Neural cell (in vitro differentiated cells): ENCODE measurements around the gene TRPM3.

ENCODE experiments used
- EP300 ChIP-seq: fragments of 450-650 bp; conservative IDR thresholded peaks from 2 replicates; pipeline ENCODE4 v1.6.1; 2014; ENCODE audit warnings: antibody characterized with exemption, mild to moderate bottlenecking, moderate library complexity; ENCODE audit not compliant: poor library complexity, severe bottlenecking
- EZH2 ChIP-seq: fragments of 200-600, 300-800 bp; shearing (Covaris generic), sonication (generic); IDR thresholded peaks from 2 replicates; pipeline ENCODE4 v1.6.1; 2014; ENCODE audit warnings: antibody characterized with exemption, low read length, borderline replicate concordance, mild to moderate bottlenecking; ENCODE audit not compliant: insufficient read depth, poor library complexity, severe bottlenecking
- POLR2AphosphoS5 ChIP-seq: IDR thresholded peaks from 2 replicates; pipeline ENCODE4 v1.6.1; 2012
- RAD21 ChIP-seq: fragments of 450-650 bp; conservative IDR thresholded peaks from 2 replicates; pipeline ENCODE4 v1.6.1; 2014; ENCODE audit warnings: antibody characterized with exemption, mild to moderate bottlenecking, moderate library complexity
- TF ChIP-seq, protein P1 (sequence below): fragments of 450-650 bp; IDR thresholded peaks from 2 replicates; pipeline ENCODE4 v1.5.1; 2014; ENCODE audit warnings: antibody characterized with exemption, mild to moderate bottlenecking, moderate library complexity; ENCODE audit not compliant: poor library complexity, severe bottlenecking

DNA sequence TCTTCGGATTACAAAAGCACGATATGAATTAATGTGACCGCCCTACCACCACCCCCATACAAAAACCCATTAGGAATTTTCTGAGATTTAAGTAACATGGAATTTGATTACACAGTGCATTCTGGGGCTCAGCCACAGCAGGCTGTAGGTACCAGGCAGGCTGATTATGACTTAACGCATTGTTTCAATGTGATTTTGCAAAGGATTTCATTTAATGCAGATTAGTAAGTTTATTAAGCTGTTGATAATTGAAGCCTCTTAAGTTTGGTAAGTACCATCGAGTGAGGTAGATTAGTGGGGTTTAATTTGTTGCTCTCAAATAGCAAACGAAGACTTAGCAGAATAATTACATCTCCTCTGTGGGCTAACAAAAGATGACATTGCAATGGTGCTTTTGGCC lies 240.1 kb downstream of the TRPM3 start:
- TF ChIP-seq, protein P1, sequence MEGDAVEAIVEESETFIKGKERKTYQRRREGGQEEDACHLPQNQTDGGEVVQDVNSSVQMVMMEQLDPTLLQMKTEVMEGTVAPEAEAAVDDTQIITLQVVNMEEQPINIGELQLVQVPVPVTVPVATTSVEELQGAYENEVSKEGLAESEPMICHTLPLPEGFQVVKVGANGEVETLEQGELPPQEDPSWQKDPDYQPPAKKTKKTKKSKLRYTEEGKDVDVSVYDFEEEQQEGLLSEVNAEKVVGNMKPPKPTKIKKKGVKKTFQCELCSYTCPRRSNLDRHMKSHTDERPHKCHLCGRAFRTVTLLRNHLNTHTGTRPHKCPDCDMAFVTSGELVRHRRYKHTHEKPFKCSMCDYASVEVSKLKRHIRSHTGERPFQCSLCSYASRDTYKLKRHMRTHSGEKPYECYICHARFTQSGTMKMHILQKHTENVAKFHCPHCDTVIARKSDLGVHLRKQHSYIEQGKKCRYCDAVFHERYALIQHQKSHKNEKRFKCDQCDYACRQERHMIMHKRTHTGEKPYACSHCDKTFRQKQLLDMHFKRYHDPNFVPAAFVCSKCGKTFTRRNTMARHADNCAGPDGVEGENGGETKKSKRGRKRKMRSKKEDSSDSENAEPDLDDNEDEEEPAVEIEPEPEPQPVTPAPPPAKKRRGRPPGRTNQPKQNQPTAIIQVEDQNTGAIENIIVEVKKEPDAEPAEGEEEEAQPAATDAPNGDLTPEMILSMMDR = no peak
- TF ChIP-seq EP300 = no peak
- no peak for TF ChIP-seq POLR2AphosphoS5
- no peak for TF ChIP-seq RAD21
- no peak for TF ChIP-seq EZH2
